PC-3 (cell line): ENCODE measurements around the gene PADI2.

Experiments used
- EZH2 ChIP-seq: fragments of 300-600 bp; sonication (generic); IDR thresholded peaks from one replicate; pipeline ENCODE4 v1.6.1; 2017; ENCODE audit warnings: antibody characterized with exemption, mild to moderate bottlenecking, low read length; ENCODE audit not compliant: unreplicated experiment
- EZH2phosphoT487 ChIP-seq: fragments of 300-600 bp; sonication (generic); IDR thresholded peaks from 2 replicates; pipeline ENCODE4 v1.6.1; 2018; ENCODE audit warnings: mild to moderate bottlenecking, antibody characterized with exemption, low read length, borderline replicate concordance
- TF ChIP-seq, protein P1 (sequence below): fragments of 300-600 bp; sonication (generic); conservative IDR thresholded peaks from 2 replicates; pipeline ENCODE4 v1.5.1; 2017; ENCODE audit warnings: antibody characterized with exemption, low read depth, mild to moderate bottlenecking, low read length

DNA sequence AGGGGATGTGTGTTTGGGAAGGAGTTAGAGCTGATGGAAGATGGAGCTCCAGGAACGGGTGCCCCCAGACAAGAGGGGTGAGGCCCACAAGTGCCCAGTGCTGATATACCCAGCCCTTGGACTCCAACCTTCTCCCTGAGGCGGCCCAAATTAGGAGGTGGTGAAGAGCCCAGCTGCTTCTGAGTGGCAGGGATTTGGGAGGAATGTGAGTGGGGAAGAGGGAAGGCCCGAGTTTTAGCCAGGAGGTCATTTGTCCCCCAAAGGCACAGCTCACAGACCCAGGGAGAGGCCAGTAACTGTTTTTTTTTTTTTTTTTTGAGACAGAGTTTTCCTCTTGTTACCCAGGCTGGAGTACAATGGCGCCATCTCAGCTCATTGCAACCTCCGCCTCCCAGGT is 1.2 kb upstream of the PADI2 start:
- TF ChIP-seq EZH2: no peak
- TF ChIP-seq, protein P1, sequence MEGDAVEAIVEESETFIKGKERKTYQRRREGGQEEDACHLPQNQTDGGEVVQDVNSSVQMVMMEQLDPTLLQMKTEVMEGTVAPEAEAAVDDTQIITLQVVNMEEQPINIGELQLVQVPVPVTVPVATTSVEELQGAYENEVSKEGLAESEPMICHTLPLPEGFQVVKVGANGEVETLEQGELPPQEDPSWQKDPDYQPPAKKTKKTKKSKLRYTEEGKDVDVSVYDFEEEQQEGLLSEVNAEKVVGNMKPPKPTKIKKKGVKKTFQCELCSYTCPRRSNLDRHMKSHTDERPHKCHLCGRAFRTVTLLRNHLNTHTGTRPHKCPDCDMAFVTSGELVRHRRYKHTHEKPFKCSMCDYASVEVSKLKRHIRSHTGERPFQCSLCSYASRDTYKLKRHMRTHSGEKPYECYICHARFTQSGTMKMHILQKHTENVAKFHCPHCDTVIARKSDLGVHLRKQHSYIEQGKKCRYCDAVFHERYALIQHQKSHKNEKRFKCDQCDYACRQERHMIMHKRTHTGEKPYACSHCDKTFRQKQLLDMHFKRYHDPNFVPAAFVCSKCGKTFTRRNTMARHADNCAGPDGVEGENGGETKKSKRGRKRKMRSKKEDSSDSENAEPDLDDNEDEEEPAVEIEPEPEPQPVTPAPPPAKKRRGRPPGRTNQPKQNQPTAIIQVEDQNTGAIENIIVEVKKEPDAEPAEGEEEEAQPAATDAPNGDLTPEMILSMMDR: no peak
- no peak for TF ChIP-seq EZH2phosphoT487
